Measurements from ENCODE around the gene RNASEH1. TPM values are rescaled to one million over a fixed set of nuclear protein-coding genes. Genes with fewer than 3 reads are reported as not detected.
A peak's percentile ranks its signal among the peaks of the same experiment; 100 is the strongest.

Gene RNASEH1
- total and polyA plus RNA-seq, 2 experiments from 2014 or later, result 24.3 to 41.5 TPM

- DNase-seq (ENCODE audit: low read depth in 1 of 2, low spot score in 1 of 2), result no peak
- Histone ChIP-seq H3K9me3 (ENCODE audit: low read depth) (no peaks in the 10 kb centered on the region), H3K4me3 (no peak overlapping the region), H3K4me1 (ENCODE audit: low read depth) (peaks cover 14% of the 10 kb centered on the region), H3K36me3 (no peaks in the 10 kb centered on the region), H3K27ac (no peak overlapping the region), H3K27me3 (no peaks in the 10 kb centered on the region)
- TF ChIP-seq CTCF (IDR thresholded peaks at IDR 0.05; ENCODE audit: low read depth, low read length), result no peak
These were observed 37.3 kb upstream of the RNASEH1 start for GRCh38 chr2:3595404-3595803.

- Histone ChIP-seq H3K4me3 (no peak within 1 kb of the TSS), H3K9me3 (ENCODE audit: low read depth) (no peaks in the 10 kb centered on the region), H3K27me3 (no peaks in the 10 kb centered on the region), H3K4me1 (ENCODE audit: low read depth) (peaks cover 14% of the 10 kb centered on the region), H3K27ac (peak within 1 kb of the TSS; percentile 19), H3K36me3 (no peaks in the 10 kb centered on the region)
- peak; percentile 58 to 69 for DNase-seq (ENCODE audit: low read depth in 1 of 2, low spot score in 1 of 2)
- TF ChIP-seq CTCF (IDR thresholded peaks at IDR 0.05; ENCODE audit: low read depth, low read length), result peak; percentile 48
These were observed 36.6 kb upstream of the RNASEH1 start, which contains the start of gene COLEC11 for GRCh38 chr2:3594493-3595281. COLEC11 (plus strand) TSS chr2:3595112; CDS start chr2:3604341, 9,229 bp downstream.

- Histone ChIP-seq H3K4me3 (no peak overlapping the region), H3K27ac (no peak overlapping the region), H3K4me1 (ENCODE audit: low read depth) (no peaks in the 10 kb centered on the region), H3K36me3 (peaks cover 3% of the 10 kb centered on the region), H3K27me3 (no peaks in the 10 kb centered on the region), H3K9me3 (ENCODE audit: low read depth) (no peaks in the 10 kb centered on the region)
- TF ChIP-seq CTCF (IDR thresholded peaks at IDR 0.05; ENCODE audit: low read depth, low read length), result no peak
- no peak for DNase-seq (ENCODE audit: low read depth in 1 of 2, low spot score in 1 of 2)
These were observed 31.0 kb upstream of the RNASEH1 start for GRCh38 chr2:3589086-3589485.

GRCh38 chr2:3588084-3588483, 30.0 kb upstream of the RNASEH1 start:
- no peak for TF ChIP-seq CTCF (IDR thresholded peaks at IDR 0.05; ENCODE audit: low read depth, low read length)
- Histone ChIP-seq H3K4me3 (no peak overlapping the region), H3K9me3 (ENCODE audit: low read depth) (no peaks in the 10 kb centered on the region), H3K36me3 (peaks cover 13% of the 10 kb centered on the region), H3K27me3 (no peaks in the 10 kb centered on the region), H3K4me1 (ENCODE audit: low read depth) (no peaks in the 10 kb centered on the region), H3K27ac (no peak overlapping the region)
- DNase-seq (ENCODE audit: low read depth in 1 of 2, low spot score in 1 of 2), result no peak

GRCh38 chr2:3587432-3587831, 29.3 kb upstream of the RNASEH1 start:
- no peak for TF ChIP-seq CTCF (IDR thresholded peaks at IDR 0.05; ENCODE audit: low read depth, low read length)
- Histone ChIP-seq H3K27ac (peak overlapping the region; percentile 39), H3K36me3 (peaks cover 13% of the 10 kb centered on the region), H3K4me3 (no peak overlapping the region), H3K27me3 (no peaks in the 10 kb centered on the region), H3K4me1 (ENCODE audit: low read depth) (no peaks in the 10 kb centered on the region), H3K9me3 (ENCODE audit: low read depth) (no peaks in the 10 kb centered on the region)
- DNase-seq (ENCODE audit: low read depth in 1 of 2, low spot score in 1 of 2), result peak in 1 of 2 donors; percentile 67

Data from cardiac muscle cell (in vitro differentiated cells and primary cell).